Neuronal stem cell (in vitro differentiated cells): Measurements from ENCODE around the gene EIF1AX.
"Not testable (repeated sequence)": the region's sequence is repeated elsewhere in the genome, so short reads cannot be mapped to it uniquely, and the experiment has no call there.

Source experiments
- DNase-seq: peaks from one replicate; pipeline ENCODE4 v3.0.0-alpha.2; 2013; ENCODE audit warnings: low spot score
- H2AFZ ChIP-seq: one replicate; pipeline ENCODE4 v1.6.1; 2013; ENCODE audit warnings: mild to moderate bottlenecking, low read length, inconsistent platforms
- H2AK5ac ChIP-seq: 2 replicates; pipeline ENCODE4 v1.6.1; 2013; ENCODE audit warnings: low read depth, mild to moderate bottlenecking, inconsistent platforms, low read length, moderate library complexity, mixed read lengths
- H2BK120ac ChIP-seq: 2 replicates; pipeline ENCODE4 v1.6.1; 2013; ENCODE audit warnings: low read depth, mild to moderate bottlenecking, inconsistent platforms, low read length, moderate library complexity, mixed read lengths
- H2BK12ac ChIP-seq: one replicate; pipeline ENCODE4 v1.6.1; 2013; ENCODE audit warnings: low read length, inconsistent platforms
- H2BK15ac ChIP-seq: 2 replicates; pipeline ENCODE4 v1.6.1; 2013; ENCODE audit warnings: mild to moderate bottlenecking, low read length, inconsistent platforms, mixed read lengths
- H2BK5ac ChIP-seq: one replicate; pipeline ENCODE4 v1.6.1; 2013; ENCODE audit warnings: inconsistent platforms, mild to moderate bottlenecking, low read length, moderate library complexity
- H3K14ac ChIP-seq: one replicate; pipeline ENCODE4 v1.6.1; 2013; ENCODE audit warnings: low read length, inconsistent platforms
- H3K18ac ChIP-seq: 2 replicates; pipeline ENCODE4 v1.6.1; 2013; ENCODE audit warnings: low read length, inconsistent platforms
- H3K23ac ChIP-seq: 2 replicates; pipeline ENCODE4 v1.6.1; 2013; ENCODE audit warnings: low read depth, mild to moderate bottlenecking, mixed read lengths, low read length, inconsistent platforms; ENCODE audit not compliant: poor library complexity
- H3K27ac ChIP-seq: replicated peaks from 3 replicates; pipeline ENCODE4 v1.5.1; 2013; ENCODE audit warnings: low read length, inconsistent platforms
- H3K27me3 ChIP-seq, 3 experiments: 2 replicates each; pipeline ENCODE4 v1.6.1; 2013; ENCODE audit warnings: low read length in 3 of 3, mild to moderate bottlenecking in 2 of 3, inconsistent platforms in 1 of 3, low read depth in 1 of 3, mixed read lengths in 1 of 3, moderate library complexity in 1 of 3; ENCODE audit not compliant: control insufficient read depth in 3 of 3, insufficient read depth in 3 of 3
- H3K36me3 ChIP-seq, 2 donors: replicated peaks in 1 of 2; 2 replicates each; pipeline ENCODE4 v1.6.1; 2013; ENCODE audit warnings: low read length in 2 of 2; ENCODE audit not compliant: control insufficient read depth in 2 of 2, insufficient read depth in 2 of 2
- H3K4ac ChIP-seq: 2 replicates; pipeline ENCODE4 v1.6.1; 2013; ENCODE audit warnings: inconsistent platforms, mild to moderate bottlenecking, low read length, moderate library complexity
- H3K4me1 ChIP-seq, 2 donors: 1 replicate in 1 of 2; 2 replicates in 1 of 2; pipeline ENCODE4 v1.6.1; 2013; ENCODE audit warnings: low read length in 2 of 2, low read depth in 1 of 2; ENCODE audit not compliant: control insufficient read depth in 2 of 2, insufficient read depth in 1 of 2
- H3K4me2 ChIP-seq: one replicate; pipeline ENCODE4 v1.6.1; 2013; ENCODE audit warnings: mild to moderate bottlenecking, low read length, inconsistent platforms; ENCODE audit not compliant: insufficient read depth, poor library complexity, severe bottlenecking
- H3K4me3 ChIP-seq, 2 donors: 2 replicates each; pipeline ENCODE4 v1.5.1; 2013; ENCODE audit warnings: low read length in 2 of 2, mild to moderate bottlenecking in 2 of 2, inconsistent platforms in 1 of 2, moderate library complexity in 1 of 2
- H3K79me1 ChIP-seq: one replicate; pipeline ENCODE4 v1.6.1; 2013; ENCODE audit warnings: low read depth, mild to moderate bottlenecking, inconsistent platforms, low read length, moderate library complexity
- H3K9ac ChIP-seq: one replicate; pipeline ENCODE4 v1.6.1; 2013; ENCODE audit warnings: mild to moderate bottlenecking, low read depth, low read length, inconsistent platforms; ENCODE audit not compliant: poor library complexity
- H3K9me3 ChIP-seq, 2 donors: replicated peaks in 1 of 2; 2 replicates each; pipeline versions ENCODE3 to v1.6.1; 2013; ENCODE audit warnings: low read length in 2 of 2, mild to moderate bottlenecking in 2 of 2, inconsistent platforms in 1 of 2, low read depth in 1 of 2, mixed read lengths in 1 of 2, moderate library complexity in 1 of 2; ENCODE audit not compliant: control insufficient read depth in 2 of 2, insufficient read depth in 1 of 2
- H4K8ac ChIP-seq: one replicate; pipeline ENCODE4 v1.6.1; 2013; ENCODE audit warnings: low read depth, mild to moderate bottlenecking, inconsistent platforms, low read length, moderate library complexity
- H4K91ac ChIP-seq: one replicate; pipeline ENCODE4 v1.6.1; 2013; ENCODE audit warnings: low read length, low read depth, mild to moderate bottlenecking, inconsistent platforms; ENCODE audit not compliant: poor library complexity
- WGBS, 2 donors: extraction: QIAGEN DNeasy Blood & Tissue Kit; methylation state at CpG; one replicate each; pipeline ENCODE4 v1.1.7; 2013; ENCODE audit warnings: missing lambda C conversion rate in 2 of 2, mixed read lengths in 1 of 2; ENCODE audit not compliant: insufficient read length in 2 of 2, insufficient replicate concordance in 1 of 2; ENCODE audit errors: extremely low coverage in 2 of 2; 5-methylcytosine and 5-hydroxymethylcytosine counted together

The EIF1AX gene

DNA sequence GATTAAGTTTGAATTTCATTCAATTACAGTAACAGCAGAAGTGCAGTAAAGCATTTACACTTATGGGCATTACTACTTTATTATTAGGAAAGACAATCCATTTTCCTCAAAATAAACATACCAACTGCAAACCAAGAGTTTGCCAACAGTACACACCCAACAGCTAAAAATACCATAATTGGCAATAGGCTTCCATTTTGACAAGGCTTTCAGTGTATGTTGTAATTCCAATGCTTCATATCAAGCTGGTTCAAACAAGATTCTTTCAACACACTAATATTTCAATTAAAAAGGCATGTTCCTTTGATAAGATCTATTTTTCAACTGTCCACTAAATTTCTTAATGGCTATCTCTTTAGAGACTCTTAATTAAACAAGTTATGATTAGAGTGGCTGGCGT, 12.1 kb downstream of the EIF1AX start:
- WGBS, 2 donors = no CpG with 5 or more reads among the region's 1 CpG
- Histone ChIP-seq H3K27ac (no peak overlapping the region), H3K23ac (no peak overlapping the region), H3K14ac (no peak overlapping the region), H2BK15ac (no peak overlapping the region), H3K36me3 (peaks cover 0 to 70% of the 10 kb centered on the region in 2 donors), H3K9ac (no peak overlapping the region), H3K27me3 (no peaks in the 10 kb centered on the region), H2BK120ac (no peak overlapping the region), H3K4me2 (no peak overlapping the region), H3K9me3 (no peaks in the 10 kb centered on the region), H3K4me3 (no peak overlapping the region), H4K91ac (no peak overlapping the region), H3K4ac (no peak overlapping the region), H3K79me1 (no peaks in the 10 kb centered on the region), H3K4me1 (no peaks in the 10 kb centered on the region), H4K8ac (no peak overlapping the region), H2AK5ac (no peak overlapping the region), H3K18ac (no peak overlapping the region), H2BK12ac (no peak overlapping the region), H2BK5ac (no peak overlapping the region), H2AFZ (no peak overlapping the region)
- no peak for DNase-seq

DNA sequence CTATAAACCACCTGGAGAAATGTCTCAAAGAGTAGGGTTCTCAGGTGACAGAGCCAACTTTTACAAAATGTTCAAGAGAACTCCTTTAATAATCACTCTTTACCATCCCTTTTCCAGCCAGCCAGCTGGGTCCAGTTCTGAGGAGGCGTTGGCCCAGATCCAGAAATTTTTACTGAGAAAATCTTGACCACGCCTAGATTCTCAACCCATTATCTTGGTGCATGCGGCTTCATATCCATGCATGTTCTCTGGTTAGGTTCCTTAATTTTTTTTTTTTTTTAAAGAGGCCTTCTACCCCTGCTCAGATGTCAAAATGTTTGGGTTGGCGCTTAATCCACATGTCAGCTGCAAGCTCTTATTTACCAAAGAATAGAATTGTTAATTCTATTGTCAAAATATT, 13.0 kb downstream of the EIF1AX start:
- Histone ChIP-seq H2AFZ (no peak overlapping the region), H2BK5ac (no peak overlapping the region), H4K91ac (no peak overlapping the region), H3K4ac (no peak overlapping the region), H3K9ac (no peak overlapping the region), H2AK5ac (no peak overlapping the region), H4K8ac (no peak overlapping the region), H2BK12ac (no peak overlapping the region), H2BK15ac (no peak overlapping the region), H3K4me2 (no peak overlapping the region), H3K14ac (no peak overlapping the region), H2BK120ac (no peak overlapping the region), H3K18ac (no peak overlapping the region), H3K27ac (no peak overlapping the region), H3K36me3 (peaks cover 0 to 72% of the 10 kb centered on the region in 2 donors), H3K23ac (no peak overlapping the region), H3K79me1 (no peaks in the 10 kb centered on the region), H3K4me3 (no peak overlapping the region), H3K9me3 (no peaks in the 10 kb centered on the region), H3K27me3 (no peaks in the 10 kb centered on the region), H3K4me1 (no peaks in the 10 kb centered on the region)
- WGBS, 2 donors = no CpG with 5 or more reads among the region's 4 CpGs
- DNase-seq = no peak

DNA sequence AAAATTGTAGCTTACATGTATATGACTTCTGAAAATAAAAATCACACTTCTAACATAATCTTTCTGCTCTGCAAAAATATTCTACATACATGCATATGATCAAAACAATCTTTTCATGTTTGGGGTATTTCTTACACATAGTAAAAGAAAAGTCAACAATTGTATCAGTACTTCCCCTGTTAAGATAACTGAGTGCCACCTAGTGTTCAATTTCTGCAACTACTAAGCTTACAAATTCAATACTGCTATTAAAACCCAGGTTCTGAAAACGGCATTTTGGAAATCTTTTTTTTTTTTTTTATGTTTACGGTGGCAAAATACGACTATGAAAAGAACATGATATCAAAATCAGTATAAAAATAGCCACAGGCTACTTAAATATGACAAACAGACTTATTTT, 14.2 kb downstream of the EIF1AX start:
- not testable (repeated sequence) for H3K9ac ChIP-seq, H4K8ac ChIP-seq, H3K27me3 ChIP-seq, H3K18ac ChIP-seq, H3K23ac ChIP-seq, H2AK5ac ChIP-seq, H3K4me2 ChIP-seq, H3K27ac ChIP-seq, H2BK15ac ChIP-seq, H3K4me3 ChIP-seq, H3K9me3 ChIP-seq, H3K4ac ChIP-seq, H2BK120ac ChIP-seq, H2AFZ ChIP-seq, H3K14ac ChIP-seq, H4K91ac ChIP-seq, H3K4me1 ChIP-seq, H2BK5ac ChIP-seq, H2BK12ac ChIP-seq, DNase-seq, H3K79me1 ChIP-seq
- peaks cover 0 to 59% of the 10 kb centered on the region in 2 donors for H3K36me3 ChIP-seq
- no CpG with 5 or more reads among the region's 3 CpGs for WGBS, 2 donors

GRCh38 chrX:20126833-20127232, 14.8 kb downstream of the EIF1AX start:
- H3K9me3 ChIP-seq, H3K4me1 ChIP-seq, H2AK5ac ChIP-seq, H2BK12ac ChIP-seq, H2BK5ac ChIP-seq, H3K79me1 ChIP-seq, H3K18ac ChIP-seq, H3K14ac ChIP-seq, H3K23ac ChIP-seq, H3K9ac ChIP-seq, H4K8ac ChIP-seq, H2BK15ac ChIP-seq, DNase-seq, H3K4me3 ChIP-seq, H3K27me3 ChIP-seq, H4K91ac ChIP-seq, H3K4ac ChIP-seq, H2AFZ ChIP-seq, H2BK120ac ChIP-seq, H3K4me2 ChIP-seq, H3K27ac ChIP-seq: not testable (repeated sequence)
- peaks cover 0 to 53% of the 10 kb centered on the region in 2 donors for H3K36me3 ChIP-seq
- WGBS, 2 donors = no CpG with 5 or more reads among the region's 1 CpG
